ENCODE results near the gene SPATA24. TPM values are rescaled to one million over a fixed set of nuclear protein-coding genes. Genes with fewer than 3 reads are reported as not detected.

The SPATA24 gene
- total RNA-seq, 1 experiment from 2014 or later, result 3.1 TPM

- TF ChIP-seq ZBTB33 (IDR thresholded peaks at IDR 0.05; ENCODE audit: extremely low read depth, insufficient replicate concordance, low read length) (no peak), MAX (IDR thresholded peaks at IDR 0.05) (no peak), ELF1 (IDR thresholded peaks at IDR 0.05; ENCODE audit: borderline replicate concordance, low read depth) (no peak), EZH2 (IDR thresholded peaks at IDR 0.05) (no peak), CBX3 (IDR thresholded peaks at IDR 0.05; ENCODE audit: low read depth) (no peak), CTCF (IDR thresholded peaks at IDR 0.05 in 2 of 3, conservative IDR thresholded peaks at IDR 0.05 in 1 of 3; ENCODE audit: borderline replicate concordance in 1 of 3, insufficient read depth in 1 of 3, low read depth in 2 of 3, low read length in 2 of 3) (no peak)
Observed at GRCh38 chr5:139395844-139396640, 7.8 kb downstream of the SPATA24 start (continued).
